Uterus (tissue), 2 donors: Measurements from ENCODE around the gene FIBCD1.

Experiments used
- CTCF ChIP-seq, 4 experiments: fragments of 200-600 bp in 2 of 4; fragments of 450-650 bp in 2 of 4; sonication (generic) in 2 of 4; IDR thresholded peaks; one replicate each; pipeline ENCODE4 v1.5.1; 2016 to 2019; ENCODE audit warnings: antibody characterized with exemption in 4 of 4, mild to moderate bottlenecking in 2 of 4, moderate library complexity in 1 of 4
- POLR2A ChIP-seq, 2 donors: fragments of 450-650 bp; IDR thresholded peaks; one replicate each; pipeline ENCODE4 v1.6.1; 2016; ENCODE audit warnings: antibody characterized with exemption in 2 of 2, mild to moderate bottlenecking in 1 of 2, moderate library complexity in 1 of 2

GRCh38 chr9:130884542-130885483 is 54.2 kb downstream of the FIBCD1 start:
- TF ChIP-seq CTCF (IDR thresholded peaks at IDR 0.05) (no peak), POLR2A (IDR thresholded peaks at IDR 0.05) (no peak)
